CD4-positive, alpha-beta T cell treated with Interleukin-15 for 1 hour (primary cell): Measurements from ENCODE around the gene INSYN1.
"Not testable (repeated sequence)": the region's sequence is repeated elsewhere in the genome, so short reads cannot be mapped to it uniquely, and the experiment has no call there.

ENCODE experiments used
- DNase-seq: peaks from one replicate; pipeline ENCODE4 v3.0.0-alpha.2; 2020

INSYN1 gene

DNA sequence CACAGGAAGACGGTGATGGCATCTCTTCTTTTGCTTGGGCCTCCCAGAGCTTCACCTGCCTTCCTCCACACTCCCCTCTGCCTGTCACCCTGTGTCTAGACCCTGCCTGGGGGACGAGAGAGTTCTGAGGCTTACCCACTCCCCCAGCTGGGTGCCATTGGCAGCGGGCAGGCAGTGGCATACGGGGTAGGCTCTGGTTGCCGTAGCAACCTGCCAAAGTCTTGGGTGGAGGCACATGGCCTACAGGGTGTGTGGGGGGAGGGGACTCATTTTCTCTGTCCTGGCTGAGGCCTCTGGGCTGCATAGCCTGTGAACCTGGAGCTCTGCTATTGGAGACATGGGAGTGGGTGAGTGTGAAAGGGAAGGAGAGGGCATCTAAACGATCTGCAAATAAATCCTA lies 4.4 kb downstream of the INSYN1 start:
- no peak for DNase-seq

DNA sequence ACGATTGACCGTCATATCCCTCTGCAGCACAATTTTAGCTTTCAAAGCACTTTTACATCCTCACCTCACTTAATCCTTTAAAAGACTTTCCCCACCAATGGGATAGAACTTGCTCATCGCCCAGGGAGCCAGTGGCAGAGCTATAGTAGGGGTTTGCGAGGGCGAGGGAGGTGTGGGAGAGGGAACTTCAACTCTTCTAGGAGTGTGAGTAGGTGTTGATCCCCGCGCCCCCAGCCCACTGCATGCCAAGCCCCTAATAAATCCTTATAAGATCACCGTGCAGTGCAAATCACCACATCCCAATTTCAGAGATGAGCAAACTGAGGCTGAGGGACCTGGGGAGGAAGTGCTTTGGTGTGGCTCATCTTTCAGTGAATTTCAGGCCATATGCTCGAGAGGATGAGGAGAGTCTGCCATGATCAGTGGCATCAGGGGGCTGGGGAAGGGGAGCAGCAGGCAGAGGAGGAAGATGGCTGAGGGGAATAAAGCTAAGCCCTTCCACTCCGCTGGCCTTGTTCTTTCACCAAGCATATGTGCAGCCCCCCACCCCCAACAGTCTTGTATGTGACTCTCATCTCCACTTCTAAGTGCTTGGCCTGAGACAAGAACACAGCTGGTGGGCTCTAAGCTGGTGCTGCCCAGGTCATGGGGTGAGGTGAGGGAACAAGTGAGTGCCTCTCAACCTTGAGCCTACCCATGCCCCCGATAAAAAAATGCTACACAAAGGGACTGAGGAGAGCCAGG lies 5.1 kb downstream of the INSYN1 start:
- DNase-seq: no peak

- DNase-seq: no peak
These were observed 6.3 kb downstream of the INSYN1 start for GRCh38 chr15:73746883-73747282.

DNA sequence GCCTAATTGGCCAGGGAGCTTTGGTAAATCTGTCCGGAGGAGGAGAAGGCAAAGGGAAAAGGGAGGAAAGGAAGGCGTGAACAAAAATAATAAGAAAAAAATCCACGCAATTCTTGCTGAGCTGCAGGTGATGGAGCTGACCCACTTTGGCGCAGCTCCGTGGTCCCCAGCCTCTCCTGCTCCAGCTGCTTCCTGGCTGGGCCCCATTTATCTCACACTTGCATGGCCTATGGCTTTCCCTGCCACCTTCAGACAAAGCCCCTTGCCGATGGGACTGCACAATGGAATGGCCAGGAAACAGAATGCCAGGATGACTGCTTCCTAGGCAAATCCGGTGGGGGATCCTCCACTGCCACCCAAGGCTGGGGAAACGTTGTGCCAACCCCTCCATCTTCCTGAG lies 6.9 kb downstream of the INSYN1 start:
- no peak for DNase-seq

DNA sequence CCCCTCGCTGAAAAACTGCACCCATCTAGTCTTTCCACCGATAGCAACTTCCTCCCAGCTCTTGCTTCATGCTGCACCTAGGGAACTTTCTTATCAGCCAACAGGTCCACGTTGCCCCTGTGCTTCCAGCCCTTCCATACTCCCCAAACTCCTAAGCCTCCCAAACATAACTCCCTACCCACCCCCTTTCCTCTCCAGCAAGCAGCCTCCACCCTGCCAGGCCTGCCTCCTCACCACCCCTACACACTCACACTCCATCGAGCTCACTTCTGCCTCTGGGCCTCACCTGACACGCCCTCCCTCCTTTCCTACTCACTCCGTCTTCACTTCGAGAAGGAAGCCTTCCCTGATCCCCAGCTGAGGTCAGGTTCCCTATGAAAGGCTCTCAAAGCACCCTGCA lies 8.1 kb downstream of the INSYN1 start:
- no peak for DNase-seq

- no peak for DNase-seq
These were observed 8.9 kb downstream of the INSYN1 start for GRCh38 chr15:73744293-73744692.

GRCh38 chr15:73741321-73741836 lies 11.8 kb downstream of the INSYN1 start:
- no peak for DNase-seq

DNA sequence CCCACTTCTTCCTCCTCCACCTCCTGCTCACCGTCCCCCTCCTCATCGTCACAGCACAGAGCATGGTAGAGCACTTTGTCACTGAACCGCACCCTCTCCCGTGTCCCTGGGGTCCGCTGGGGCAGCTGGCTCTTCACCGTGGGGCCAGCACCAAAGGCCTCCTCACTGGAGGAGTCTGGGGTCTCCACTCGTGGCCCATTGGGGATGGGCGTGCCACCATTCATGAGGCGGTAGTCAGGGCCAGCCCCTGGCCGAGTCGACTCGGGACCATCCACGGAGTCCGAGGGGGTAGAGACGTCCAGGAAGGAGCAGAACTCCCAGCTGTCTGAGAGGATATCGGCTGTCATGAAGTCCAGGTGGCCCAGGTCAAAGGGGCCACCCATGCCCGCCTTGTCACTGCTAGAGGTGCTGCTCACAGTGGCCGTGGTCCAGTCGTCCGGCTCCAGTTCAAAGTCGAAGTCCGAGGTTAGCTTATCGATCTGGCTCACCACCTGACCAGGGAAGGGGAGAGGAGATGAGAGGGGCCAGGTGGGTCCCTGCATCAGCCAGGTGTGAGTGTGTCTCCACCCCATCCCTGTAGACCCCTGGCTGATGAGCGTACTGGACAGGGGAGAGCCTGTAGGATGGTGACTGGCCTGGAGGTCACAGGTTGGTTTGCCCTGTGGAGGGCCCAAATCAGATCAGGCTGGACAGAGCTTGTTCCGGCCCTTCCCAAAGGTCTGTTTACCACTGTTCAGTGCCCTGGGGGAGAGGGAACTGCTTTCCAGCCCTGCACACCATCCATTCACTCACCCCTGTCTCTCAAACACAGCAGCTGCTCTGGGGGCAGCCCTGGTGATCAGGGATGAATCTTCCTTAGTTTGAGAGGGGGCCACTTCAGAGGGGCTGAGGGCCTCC lies 12.8 kb downstream of the INSYN1 start:
- no peak for DNase-seq

DNA sequence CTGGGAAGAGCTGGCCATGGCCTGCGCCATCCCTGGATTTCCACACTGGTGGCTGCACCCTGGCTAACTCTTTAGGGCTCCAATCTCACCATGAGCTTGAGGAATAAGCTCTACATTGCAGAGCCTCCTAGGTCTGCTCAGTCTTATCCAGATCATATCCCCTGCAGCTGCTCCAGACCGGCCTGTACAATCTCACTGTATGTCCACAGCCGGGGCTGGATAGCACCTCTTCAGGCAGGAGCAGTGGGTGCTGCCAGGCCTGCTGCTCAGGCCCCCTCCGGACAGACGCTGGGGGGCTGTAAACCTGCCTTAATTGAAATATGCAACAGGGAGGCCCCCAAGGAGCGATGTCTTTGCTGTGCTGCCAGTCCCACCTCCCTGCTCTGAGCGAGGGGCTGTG lies 15.6 kb downstream of the INSYN1 start:
- no peak for DNase-seq

- no peak for DNase-seq
These were observed 20.2 kb downstream of the INSYN1 start for GRCh38 chr15:73732930-73733329.

DNA sequence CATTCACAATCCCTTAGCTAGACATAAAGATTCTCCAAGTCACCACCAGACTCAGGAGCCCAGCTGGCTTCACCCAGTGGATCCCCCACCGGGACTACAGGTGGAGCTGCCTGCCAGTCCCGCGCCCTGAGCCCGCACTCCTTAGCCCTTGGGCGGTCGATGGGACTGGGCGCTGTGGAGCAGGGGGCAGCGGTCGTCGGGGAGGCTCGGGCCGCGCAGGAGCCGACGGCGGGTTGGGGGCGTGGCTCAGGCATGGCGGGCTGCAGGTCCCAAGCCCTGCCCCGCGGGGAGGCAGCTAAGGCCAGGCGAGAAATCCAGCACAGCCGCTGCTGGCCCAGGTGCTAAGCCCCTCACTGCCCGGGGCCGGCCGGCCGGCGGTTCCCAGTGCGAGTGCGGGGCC lies 21.1 kb downstream of the INSYN1 start:
- not testable (repeated sequence) for DNase-seq

DNA sequence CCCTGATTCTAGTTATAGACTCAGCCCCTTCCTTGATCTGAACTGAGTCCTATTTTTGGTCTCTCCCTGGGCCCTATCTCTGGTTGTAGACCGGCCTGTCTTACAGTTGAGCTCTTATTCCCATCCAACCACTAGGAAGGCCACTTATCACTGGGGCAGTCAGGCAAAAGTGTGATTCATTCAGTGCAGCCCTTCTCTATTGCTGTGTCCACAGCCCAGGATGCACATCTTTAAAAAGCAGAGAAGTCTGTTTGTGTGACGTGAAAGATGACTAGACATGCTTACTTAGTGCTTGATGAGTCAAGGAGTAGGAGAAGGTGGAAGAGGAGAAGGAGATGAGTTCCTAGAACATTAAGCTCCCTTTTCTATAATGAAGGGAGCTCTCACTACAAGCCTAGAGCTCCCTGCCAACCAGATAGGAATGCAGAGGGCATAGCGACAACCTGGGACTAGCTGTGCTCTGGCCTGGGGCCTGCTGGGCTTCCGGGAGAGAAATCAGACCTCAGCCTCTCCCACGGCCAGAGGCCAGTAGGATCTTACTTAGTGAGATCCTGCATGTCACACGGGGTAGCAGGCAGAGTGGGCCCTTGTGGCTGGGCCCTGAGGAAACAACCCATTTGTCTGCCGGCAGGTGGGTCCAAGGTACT lies 25.7 kb downstream of the INSYN1 start:
- DNase-seq: no peak

GRCh38 chr15:73724212-73724611 lies 28.9 kb downstream of the INSYN1 start:
- no peak for DNase-seq

- DNase-seq: no peak
These were observed 30.0 kb downstream of the INSYN1 start for GRCh38 chr15:73723191-73723590.

DNA sequence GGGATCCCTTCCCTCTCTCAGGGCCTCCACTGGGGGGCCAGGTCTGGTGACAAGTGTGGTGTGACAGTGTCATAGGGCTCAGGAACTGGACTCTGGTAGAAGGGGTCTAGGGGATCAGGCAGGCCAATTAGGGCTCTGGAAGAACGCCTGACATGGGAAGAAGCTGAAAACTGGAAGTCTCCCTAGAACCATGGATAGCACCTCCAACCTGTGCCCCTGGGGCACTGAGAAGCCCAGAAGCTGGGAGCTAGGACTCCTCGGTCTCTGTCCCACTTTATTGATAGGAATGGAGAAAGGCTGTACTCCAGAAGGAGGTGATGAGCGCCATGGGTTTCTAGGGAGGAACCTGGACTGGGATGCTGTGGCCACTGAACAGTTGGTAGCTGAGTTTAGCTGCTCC lies 30.7 kb downstream of the INSYN1 start:
- DNase-seq: no peak

DNA sequence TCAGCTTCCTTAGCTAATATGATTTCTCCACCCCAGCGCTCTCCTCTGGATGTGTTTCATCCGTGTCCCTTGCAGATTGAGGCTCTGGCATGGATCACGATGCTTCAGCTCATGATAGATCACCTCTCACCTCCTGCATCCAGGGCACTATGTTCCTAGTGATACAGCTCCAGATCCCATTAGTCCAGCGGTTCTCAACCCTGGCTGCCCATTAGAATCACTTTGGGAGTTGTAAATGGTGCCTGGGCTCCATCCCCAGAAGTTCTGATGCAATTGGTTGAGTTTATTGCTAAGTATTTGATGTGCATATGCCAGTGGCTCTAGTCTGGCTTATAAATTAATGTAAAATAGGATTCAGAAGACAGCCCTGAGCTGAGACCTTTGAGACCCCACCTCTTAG lies 34.5 kb downstream of the INSYN1 start:
- DNase-seq: no peak

DNA sequence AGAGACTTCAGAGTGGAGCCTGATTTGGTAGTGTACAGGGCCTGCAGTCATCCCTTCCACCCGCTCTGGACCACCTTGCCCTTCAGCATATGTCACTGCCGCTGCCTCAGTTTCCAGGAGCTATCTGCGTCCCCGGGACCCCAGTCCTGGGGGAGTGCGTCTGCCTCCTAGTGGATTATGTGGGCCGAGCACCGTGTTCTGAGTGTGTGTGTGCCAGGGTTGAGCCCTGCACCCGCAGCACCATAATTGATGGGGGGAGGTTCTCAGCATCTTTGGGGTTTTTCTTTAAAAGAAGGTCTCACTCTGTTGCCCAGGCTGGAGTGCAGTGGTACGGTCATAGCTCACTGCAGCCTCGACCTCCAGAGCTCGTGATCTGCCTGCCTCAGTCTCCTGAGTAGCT lies 35.3 kb downstream of the INSYN1 start:
- DNase-seq: no peak

- DNase-seq: no peak
These were observed 35.9 kb downstream of the INSYN1 start for GRCh38 chr15:73717206-73717605.

GRCh38 chr15:73716417-73716816 lies 36.7 kb downstream of the INSYN1 start:
- no peak for DNase-seq

GRCh38 chr15:73715417-73715816 lies 37.7 kb downstream of the INSYN1 start:
- no peak for DNase-seq

- no peak for DNase-seq
These were observed 38.4 kb downstream of the INSYN1 start for GRCh38 chr15:73714695-73715301.

DNA sequence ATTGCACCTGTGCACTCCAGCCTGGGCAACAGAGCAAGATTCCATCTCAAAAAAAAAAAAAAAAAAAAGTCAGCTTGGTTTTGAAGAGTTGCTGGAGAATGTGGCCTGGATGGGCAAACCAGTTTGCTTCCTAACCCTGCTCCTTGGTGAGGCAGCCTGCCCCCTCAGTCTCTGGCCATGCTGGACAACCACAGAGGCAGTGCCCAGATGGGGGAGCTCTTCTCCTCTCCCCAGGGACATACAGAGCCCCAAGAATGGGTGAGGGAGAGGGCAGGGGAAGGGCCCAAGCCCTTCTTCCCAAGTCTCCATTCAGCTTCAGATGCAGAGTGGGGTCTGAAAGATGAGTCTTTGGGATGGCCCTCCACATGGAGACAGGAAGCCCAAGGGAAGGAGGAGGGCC lies 41.0 kb downstream of the INSYN1 start:
- no peak for DNase-seq

GRCh38 chr15:73711526-73711925 lies 41.6 kb downstream of the INSYN1 start:
- no peak for DNase-seq
